Non-pigmented ciliary epithelial cell (primary cell): ENCODE measurements around the gene APOL1.
"Not testable (repeated sequence)": the region's sequence is repeated elsewhere in the genome, so short reads cannot be mapped to it uniquely, and the experiment has no call there.

Source experiments
- DNase-seq: peaks from one replicate; pipeline ENCODE4 v3.0.0-alpha.2; 2010; ENCODE audit warnings: low read depth

The APOL1 gene

DNA sequence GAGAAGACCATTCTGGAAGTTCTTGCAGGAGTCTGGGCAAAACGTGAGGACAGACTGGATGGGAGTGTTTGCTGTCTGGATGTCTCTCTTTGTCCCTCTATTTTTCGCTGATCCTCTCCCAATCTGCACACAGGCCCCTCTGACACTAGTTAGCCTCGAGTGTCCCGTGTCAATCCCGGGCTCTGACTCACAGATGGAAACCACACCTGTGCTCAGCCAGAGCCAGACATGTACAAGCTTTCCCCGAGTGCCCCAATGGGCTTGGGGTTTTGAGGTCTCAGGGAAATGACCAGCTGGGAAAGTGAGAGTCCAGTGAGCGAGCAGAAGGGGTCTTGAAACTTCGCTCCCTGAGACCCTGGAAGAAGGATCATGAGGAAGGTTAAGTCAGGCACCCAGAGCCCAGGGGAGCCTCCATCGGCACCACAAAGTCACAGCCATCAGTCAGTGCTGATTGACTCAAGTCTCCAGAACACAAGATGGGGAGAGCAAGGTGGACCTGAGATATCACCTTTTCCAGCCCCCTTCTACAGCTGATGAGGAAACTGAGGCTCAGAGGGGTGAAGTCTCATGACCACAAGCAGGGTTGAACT is 27.5 kb upstream of the APOL1 start:
- DNase-seq: no peak

DNA sequence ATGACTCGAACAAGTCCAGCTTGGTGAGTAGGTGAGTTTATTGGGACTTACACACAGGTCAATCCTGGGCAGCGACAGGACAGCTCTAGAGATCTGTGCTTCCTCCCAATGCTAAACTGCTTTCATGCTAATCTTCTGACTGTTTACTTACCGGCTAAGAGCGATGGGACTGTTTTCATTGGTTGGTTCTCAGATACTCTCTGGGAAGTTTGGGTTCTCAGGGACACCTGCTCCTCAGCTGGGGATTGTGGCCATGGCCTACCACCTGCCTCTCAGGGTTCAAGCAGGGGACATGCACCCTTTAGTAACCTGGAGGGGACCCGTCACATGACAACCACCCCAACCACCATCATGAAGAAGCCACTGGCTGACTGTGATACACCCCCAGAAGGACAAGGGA is 26.7 kb upstream of the APOL1 start:
- no peak for DNase-seq

DNA sequence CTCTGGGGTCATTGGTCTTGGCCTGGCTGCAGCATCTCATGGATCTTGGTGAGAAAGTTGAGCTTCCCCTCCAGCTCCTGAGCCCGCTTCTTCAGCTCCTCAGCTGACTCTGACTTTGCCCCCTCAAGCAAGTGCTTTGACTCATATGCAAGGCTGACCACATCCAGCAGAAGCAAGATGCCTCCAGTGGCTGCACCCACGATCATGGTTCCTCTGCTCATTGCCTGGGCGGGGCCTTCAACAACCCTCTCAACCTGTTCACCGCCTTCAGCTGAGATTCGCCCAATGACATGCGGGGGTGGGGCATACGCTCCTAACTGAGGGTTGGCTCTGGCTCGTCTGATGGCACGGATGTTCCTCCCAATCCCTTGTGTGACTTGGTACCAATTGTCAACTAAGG is 25.5 kb upstream of the APOL1 start:
- no peak for DNase-seq

DNA sequence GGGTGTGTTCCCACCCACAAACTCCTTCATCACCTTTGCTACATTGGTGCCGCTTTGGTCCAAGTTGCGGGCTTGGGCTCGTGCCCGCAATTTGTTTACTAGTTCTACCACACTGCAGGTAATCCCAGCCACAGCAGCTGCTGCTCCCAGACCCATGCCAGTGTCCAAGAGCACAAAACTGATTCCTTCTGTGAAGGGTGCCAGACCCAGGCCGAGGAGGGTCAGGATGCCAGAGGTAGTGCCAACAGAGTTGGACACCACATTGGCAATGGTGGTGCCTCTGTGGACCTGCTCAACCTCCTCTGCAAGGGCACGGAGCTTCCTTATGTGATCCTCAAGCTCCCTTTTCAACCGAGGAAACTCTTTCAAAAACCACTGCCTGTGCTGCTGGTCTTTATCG is 25.1 kb upstream of the APOL1 start:
- DNase-seq: no peak

DNA sequence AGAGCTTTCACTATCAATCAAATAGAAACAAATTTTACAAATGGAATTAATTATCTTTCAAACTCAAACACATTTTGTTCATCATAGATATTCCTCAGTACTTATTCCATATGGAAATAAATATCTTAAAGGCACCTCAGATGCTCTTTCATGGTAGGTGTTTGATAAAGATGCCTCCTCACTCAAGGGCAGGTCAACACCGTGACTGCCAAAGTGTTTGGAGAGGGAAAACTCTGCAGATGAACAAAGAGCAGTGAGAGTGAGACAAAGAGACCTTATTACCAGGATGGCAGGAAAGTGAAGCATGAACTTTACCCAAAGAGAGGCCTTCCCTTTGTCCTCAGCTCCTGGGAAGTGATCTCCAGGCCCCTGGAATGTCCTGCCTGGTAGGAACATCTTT is 24.6 kb upstream of the APOL1 start:
- not testable (repeated sequence) for DNase-seq

DNA sequence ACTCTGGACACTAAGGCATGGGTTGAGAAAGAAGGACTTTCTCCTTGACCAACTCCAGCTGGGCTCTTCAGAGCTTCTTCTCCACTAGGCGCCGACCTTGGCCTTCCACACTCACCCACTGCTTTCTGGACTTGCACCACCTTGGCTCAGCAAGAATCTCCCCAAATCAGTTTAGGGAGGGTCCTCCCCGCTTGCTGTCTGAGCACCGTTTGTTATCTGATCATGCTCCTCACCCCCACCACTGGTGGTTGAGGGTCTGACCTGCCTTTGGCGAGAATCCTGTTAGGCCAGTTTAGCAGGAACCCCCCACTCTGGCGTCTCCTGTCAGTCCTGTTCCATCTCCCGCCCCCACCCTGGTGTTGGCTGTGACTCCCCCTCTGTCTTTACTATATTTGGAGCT is 24.0 kb upstream of the APOL1 start:
- DNase-seq: no peak

DNA sequence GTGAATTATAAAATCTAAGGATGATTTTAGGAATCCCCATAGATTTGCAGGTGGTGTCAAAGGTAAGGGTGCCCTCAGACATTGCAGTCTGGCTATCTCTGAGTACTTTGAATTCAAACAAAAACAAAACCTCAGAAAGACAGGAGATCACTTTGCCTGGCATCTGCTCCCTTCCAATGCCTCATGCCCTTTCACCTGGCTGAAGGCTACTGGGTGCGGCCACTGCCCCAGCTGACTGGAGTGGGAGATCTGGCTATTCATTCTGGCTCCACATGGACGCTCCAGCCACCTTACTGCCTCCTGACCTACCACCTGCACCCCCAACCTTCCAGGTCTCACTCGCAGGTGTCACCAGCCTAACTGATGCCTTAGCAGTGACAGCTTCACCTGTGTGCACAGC is 23.3 kb upstream of the APOL1 start:
- not testable (repeated sequence) for DNase-seq

DNA sequence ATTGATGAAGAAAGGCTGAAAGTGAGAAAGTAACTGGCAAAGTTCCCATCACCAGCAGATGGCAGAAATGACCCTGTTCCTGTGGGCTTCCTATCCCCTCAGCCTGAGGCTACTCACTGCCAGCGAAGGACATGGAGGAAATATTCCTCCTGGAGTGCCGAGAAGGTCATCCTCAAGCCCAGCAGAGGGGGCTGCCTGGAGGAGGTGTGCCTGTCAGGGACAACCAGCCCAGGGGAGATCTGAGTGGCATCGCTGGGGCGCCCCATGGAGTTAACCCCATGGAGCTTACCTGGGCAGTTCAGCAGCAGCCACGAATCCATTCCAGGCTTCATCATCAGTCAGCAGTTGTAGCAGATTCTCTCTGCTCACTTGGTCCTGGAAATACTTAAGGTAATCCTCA is 21.9 kb upstream of the APOL1 start:
- DNase-seq: not testable (repeated sequence)

DNA sequence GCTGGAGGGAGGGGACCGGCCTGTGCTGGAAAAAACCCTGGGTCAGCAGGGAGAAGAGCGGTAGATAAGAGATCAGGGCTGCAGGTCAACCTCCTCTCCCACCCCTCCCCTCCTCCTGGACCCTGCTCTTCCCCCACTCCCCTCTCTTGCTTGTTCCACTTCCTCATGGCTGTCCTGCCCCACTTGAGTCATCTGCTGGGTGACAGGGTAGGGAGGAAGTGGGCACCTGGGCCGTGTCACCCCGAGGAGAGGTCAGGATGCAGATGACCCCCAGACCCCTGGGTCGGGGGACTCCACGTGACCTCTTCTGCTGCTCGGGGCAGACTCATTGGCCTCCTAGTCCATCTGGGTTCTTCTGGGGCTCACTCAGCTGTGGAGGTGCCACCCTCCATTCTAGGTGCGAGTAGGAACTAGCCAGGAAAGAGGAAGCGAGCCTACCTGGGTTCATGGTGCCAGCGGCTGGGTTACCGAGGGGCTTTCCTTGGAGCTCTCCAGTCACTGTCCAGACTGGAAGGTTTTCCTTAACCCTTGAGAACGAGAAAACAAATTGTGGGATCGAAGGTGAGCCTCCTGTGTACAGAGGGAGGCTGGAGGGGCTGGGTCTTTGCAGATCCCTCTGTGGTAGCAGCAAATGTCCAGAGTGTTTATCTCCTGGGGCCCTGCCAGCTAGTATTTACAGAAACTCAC is 20.1 kb upstream of the APOL1 start:
- no peak for DNase-seq

DNA sequence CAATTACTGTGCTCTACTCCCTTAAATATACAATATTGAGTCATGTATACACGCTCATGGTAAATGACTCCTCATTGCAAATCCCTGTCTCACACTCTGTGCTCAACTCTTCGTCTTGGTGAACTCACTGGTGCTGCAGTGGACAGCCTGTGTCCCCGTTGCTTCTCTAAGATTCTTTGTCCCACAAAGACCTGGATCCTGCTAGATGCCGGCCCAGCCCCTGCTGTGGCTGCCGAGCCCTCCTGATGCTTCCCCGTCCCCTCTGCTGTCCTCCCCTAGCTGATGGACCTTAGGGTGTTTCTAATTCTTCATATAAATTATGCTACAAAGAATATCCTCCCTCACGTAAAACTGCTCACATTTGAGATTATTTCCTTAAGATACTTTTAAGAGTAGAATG is 19.1 kb upstream of the APOL1 start:
- DNase-seq: no peak

DNA sequence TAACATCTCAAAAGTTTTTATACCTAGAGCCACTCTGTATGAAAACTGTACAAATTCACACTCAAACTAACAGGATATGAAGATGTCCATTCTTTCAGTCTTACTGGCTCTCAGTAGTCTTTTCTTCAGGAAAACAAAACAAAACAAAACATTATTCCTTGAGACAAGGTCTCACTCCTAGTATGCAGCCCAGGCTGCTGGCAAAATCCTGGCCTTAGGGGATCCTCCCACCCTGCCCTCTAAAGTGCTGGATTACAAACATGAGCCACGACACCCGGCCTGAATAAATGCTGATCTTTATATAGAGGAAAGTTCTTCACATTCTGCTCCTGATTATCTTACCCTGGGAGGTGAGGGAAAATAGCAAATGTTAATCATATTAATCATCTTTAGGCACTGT is 18.7 kb upstream of the APOL1 start:
- no peak for DNase-seq

DNA sequence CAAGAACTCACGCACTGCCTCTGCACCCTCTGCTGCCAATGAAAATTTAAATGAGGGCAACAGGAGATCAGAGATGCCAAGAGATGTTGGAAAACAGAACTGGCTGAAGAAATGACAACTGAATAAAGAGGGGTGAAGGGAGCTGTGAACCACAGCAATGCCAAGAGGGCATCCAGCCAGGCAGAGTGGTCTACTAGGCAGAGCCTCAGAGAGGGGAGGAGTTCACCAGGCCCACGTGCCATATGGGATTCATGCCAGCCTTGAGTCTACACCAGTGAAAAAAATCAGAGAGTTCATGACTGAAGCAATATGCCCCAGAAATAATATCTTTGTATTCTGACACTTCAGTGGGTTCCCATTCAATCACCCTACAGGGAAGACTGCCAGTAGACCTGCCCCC is 18.0 kb upstream of the APOL1 start:
- no peak for DNase-seq

DNA sequence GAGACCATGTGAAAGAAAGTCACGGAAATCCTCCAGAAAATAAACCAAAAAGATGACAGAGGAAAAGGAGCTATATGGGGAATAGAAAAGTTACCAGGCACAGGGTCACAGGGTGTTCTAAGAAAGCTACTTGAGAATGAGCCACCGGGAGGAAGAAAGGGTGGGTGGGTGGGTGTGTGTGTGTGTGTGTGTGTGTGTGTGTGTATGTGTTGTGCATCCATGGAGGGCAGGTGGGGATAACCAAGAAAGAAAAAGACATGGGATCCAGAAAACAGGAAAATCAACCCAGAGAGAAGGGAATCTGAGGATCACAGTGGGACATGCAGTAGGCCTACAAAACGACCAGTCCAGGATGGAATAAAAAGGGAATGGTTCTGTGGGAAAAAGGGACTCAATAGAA is 17.3 kb upstream of the APOL1 start:
- DNase-seq: no peak

DNA sequence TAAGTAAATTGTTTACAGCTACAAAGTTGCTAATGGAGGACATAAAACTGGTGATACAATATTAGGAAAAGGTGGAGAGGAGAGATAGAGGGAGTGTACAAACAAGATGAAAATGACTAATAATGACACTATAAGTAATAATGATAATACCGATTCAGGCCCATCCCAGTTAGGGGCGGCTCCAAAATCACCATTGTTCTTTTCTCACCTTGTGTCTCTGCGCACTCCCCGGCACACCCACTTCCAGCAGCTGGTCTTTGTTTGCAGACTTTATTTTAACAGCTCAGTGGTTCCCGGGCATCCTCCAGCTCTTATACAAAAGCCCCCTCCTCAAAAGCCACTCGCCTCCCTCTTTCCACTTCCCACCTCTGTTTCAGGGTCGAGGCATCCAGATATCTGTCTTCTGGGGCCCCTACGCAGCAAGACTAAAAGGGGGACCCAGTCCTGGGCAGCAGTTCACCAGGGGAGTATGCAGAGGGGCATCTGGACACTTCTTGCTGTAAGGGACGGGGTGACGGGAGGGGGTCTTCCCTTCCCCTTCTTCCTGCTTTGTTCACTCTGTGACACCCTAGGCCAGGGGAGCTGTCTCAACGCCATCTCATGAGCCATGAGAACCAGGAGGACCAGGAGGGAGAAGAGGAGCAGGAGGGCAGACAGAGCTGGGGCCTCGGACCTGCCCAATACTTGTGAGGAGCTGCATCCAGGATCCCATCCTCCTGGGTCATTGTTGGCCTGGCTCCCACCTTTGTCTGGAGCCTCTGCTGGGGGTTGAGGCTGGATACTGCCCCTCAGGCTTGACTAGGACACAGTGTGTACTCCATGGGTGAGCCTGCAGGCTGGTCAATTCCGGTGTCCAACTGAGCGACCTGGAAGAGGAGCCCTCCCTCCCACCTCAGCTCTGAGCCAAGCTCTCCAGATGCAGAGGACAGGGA is 16.3 kb upstream of the APOL1 start:
- DNase-seq: no peak

DNA sequence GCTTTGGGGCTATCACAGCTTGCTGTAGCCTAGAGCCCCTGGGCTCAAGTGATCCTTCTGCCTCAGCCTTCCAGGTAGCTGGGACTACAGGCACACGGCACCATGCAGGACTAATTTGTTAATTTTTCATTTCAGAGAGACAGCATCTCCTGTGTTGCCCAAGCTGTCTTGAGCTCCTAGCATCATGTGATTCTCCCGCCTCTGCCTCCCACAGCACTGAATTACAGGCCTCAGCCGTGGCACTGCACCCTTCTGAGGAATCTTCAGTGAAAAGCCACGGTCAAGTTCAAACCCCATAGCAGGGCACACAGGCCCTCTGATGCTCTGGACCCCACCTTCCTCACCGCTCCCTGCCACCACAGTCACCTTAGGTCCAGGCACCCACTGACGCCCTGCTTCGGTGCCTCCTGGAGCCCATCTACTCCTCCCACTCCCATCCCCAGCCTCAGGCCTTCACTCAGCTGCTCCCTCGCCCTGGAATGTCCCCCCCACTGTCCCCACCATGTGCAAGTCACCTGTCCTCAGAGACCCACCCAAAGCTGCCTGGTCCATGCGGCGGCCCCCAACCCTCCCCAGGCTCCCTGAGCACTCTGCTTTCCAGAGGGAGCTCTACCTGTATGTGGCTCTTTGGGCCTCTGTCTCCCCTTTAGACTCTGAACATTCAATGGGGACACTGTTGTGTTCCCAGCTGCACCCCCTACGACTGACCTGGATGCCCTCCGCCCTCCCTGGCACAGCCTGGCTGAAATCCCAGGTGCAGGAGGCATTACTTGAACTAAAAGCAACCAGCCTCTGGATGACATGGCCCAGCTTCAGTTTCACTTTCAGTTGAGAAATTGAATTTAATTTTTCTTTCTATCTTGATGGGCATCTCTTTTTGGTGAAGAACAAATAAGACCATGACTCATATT is 15.2 kb upstream of the APOL1 start:
- DNase-seq: no peak

DNA sequence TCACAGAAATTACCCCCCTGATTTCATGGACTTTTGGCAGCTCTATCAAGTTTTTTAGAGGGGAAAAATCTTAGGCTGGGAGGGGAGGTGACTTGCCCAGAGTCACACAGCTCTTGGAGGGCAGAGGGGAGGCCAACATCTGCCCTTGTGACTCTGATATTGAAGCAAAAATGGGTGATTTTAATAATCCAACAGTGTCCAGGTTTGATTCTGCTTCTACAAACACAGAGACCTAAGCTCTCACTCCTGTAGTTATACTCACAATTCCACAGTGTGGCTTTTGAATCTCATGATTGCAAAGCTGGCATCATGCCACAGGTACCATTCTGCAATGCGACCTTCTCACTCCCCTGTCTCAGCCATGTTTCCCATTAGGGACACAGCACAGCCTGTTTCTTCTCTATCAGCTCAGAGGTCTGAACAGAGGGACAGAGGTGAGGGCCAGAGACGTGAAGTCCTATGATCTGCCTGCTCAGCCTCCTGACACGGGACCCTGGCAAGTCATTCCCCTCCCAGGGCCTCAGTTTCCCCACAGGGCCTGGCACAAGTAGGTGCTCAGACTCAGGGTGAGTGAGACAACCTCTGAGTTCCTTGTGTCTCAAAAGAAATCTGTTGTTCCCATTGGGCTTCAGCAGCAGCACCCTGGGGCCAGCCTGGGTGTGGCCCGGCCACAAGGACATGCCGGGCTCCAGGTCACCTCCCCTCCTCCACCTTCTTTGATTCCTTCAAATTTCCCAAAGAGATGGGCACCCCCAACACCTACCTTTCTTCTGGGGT is 14.4 kb upstream of the APOL1 start:
- no peak for DNase-seq

DNA sequence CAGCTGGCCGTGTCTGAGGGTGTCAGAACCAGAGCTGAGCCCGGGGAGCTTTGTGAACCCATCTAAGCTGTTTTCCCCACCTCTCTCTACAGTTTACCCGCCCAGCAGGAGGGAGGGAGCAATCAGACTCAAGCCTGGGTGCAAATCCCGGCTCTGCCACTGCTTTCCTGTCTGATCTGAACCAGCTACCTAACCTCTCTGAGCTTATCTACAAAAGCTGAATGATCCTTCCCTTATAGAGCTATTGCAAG is 13.9 kb upstream of the APOL1 start:
- no peak for DNase-seq

DNA sequence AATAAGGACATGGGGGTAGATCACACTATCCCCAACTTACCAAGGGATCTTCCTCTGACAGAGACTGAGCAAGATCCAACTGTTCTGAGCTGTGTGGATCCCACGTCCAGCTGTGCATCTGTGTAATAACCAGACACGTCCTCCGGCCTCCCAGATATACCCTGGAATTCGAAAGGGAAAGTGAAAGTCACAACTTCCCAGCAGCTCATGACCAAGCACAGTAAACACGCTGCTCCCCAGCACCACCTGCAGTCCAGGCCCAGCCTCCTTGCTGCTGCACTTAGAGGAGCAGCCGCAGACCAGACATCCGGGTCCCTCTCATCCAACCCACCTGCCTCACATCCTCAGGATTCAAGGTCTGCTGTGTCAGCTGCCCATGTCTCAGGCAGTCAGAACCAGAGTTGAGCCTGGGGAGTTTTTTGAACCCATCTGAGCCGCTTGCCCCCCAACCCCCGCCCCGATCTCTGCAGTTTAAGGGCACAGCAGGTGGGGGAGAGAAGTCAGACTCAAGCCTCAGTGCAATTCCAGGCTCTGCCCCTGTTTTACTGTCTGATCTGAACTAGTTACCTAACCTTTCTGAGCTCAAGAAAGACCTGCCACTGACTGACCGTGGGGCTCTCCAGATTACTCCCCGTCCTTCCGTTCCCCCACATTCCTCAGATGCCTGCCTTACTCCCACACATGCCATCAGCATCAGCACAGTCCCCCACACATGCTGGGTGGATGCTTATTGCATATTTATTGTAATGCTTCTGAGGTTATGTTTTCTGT is 13.3 kb upstream of the APOL1 start, which contains the start of gene APOL2:
APOL2 (minus strand) TSS at position 127 of the 771 bp plus-strand sequence. CDS start 6,365 bp downstream, outside the sequence.
- DNase-seq: peak; percentile 87

DNA sequence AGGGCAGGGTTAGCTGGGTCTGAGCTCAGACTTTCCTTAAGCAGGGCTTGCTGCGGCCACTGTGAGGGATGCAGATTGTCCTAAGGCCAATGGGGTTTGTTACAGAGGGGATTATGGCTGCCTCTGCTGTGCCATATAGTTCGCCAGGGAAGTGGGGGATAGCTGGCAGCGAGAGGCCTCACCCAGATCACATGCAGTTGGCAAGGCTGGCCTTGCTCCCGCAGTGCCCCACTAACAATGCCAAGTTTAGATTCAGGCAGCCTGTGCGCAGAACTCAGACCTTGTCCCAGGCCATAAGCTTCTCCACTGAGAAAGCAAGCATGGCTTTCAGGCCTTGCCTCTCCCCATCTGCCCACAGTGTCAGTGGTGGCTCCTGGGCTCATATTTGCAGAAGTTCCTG is 8.9 kb upstream of the APOL1 start:
- DNase-seq: no peak

DNA sequence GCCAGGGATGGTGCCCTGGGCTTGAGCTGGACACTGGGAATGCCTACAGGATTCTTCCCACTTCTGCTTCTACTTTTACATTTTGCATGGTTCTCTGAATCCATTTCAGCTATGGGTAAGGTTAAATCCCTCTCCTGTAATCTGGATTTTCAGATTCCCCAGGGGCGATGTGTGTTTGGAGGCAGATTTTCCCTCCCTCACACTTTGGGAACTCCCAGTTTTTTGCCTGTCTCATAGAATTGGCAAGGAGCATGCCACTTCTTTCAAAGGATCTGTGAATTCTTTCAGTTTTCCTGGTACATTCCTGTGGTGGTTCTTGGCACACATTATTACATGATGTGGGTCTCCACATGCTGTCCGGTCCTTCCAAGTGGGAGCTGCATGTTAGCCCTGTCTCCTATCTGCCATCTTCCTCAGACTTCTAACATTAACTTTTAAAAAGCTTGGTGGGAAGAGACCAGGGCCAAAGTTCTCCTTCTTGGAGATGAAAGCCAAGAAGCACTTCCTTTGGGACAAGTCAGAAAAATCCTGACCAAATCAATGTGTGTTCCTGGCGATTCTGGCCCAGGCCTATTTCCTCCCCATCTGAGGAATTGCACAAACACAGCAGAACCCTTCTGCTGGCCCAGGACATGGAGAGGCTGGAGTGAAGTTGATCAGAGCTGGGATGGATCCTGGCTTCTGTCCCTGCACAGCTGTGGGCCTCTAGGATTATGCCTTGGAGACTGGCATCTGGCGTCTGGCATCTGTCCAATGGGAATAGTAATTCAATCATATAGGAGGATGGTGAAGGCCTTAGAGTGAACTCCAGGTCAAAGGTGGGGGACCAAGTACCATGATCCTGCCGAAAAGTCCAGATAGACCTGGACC is 8.2 kb upstream of the APOL1 start:
- DNase-seq: no peak
